Neural cell (in vitro differentiated cells): ENCODE measurements around the gene KCNJ6. TPM values are rescaled to one million over a fixed set of nuclear protein-coding genes. Genes with fewer than 3 reads are reported as not detected.

ENCODE experiments used
- H2AFZ ChIP-seq: fragments of 200-600, 300-800 bp; sonication (generic), shearing (Covaris generic); 2 replicates; pipeline ENCODE4 v1.6.0; 2014; ENCODE audit warnings: low read depth, mild to moderate bottlenecking, antibody characterized with exemption, low read length, moderate library complexity
- H3F3A ChIP-seq: fragments of 200-600 bp; shearing (Covaris generic); 2 replicates; pipeline ENCODE4 v1.6.1; 2016; ENCODE audit warnings: mild to moderate bottlenecking, moderate library complexity, mixed read lengths, antibody characterized with exemption, low read length; ENCODE audit not compliant: insufficient read depth, poor library complexity, severe bottlenecking
- H3K27ac ChIP-seq: fragments of 200-600, 300-800 bp; sonication (generic), shearing (Covaris generic); 2 replicates; pipeline ENCODE4 v1.5.1; 2014; ENCODE audit warnings: mild to moderate bottlenecking, low read length, moderate library complexity
- H3K27me3 ChIP-seq: fragments of 300-800, 200-600 bp; sonication (generic), shearing (Covaris generic); 2 replicates; pipeline ENCODE4 v1.6.0; 2014; ENCODE audit warnings: mild to moderate bottlenecking, low read depth, low read length, moderate library complexity; ENCODE audit not compliant: insufficient read depth
- H3K36me3 ChIP-seq: fragments of 300-800, 200-600 bp; sonication (generic), shearing (Covaris generic); 2 replicates; pipeline ENCODE4 v1.5.1; 2014; ENCODE audit warnings: mild to moderate bottlenecking, antibody characterized with exemption, low read length, moderate library complexity; ENCODE audit not compliant: insufficient read depth
- H3K4me2 ChIP-seq: fragments of 300-800, 200-600 bp; sonication (generic), shearing (Covaris generic); 2 replicates; pipeline ENCODE4 v1.6.0; 2014; ENCODE audit warnings: mild to moderate bottlenecking, low read length
- H3K4me3 ChIP-seq: fragments of 300-800, 200-600 bp; sonication (generic), shearing (Covaris generic); 2 replicates; pipeline ENCODE4 v1.5.1; 2014; ENCODE audit warnings: mild to moderate bottlenecking, low read length, moderate library complexity
- H3K79me2 ChIP-seq: fragments of 200-600 bp; shearing (Covaris generic); replicated peaks from 2 replicates; pipeline ENCODE4 v1.6.0; 2014; ENCODE audit warnings: mild to moderate bottlenecking, low read length, moderate library complexity; ENCODE audit not compliant: insufficient read depth
- H3K9ac ChIP-seq: fragments of 300-800, 200-600 bp; sonication (generic), shearing (Covaris generic); 2 replicates; pipeline ENCODE4 v1.6.1; 2016; ENCODE audit warnings: mild to moderate bottlenecking, low read length, mixed read lengths
- H3K9me2 ChIP-seq: fragments of 200-600 bp; shearing (Covaris generic); 2 replicates; pipeline ENCODE4 v1.6.1; 2016; ENCODE audit warnings: mild to moderate bottlenecking, low read length, mixed read lengths; ENCODE audit not compliant: insufficient read depth
- H3K9me3 ChIP-seq: fragments of 200-600, 300-800 bp; sonication (generic), shearing (Covaris generic); 2 replicates; pipeline ENCODE4 v1.6.1; 2016; ENCODE audit warnings: mild to moderate bottlenecking, mixed run types, low read length, moderate library complexity, mixed read lengths
- H4K20me1 ChIP-seq: fragments of 200-600 bp; shearing (Covaris generic); 2 replicates; pipeline ENCODE4 v1.6.1; 2016; ENCODE audit warnings: mild to moderate bottlenecking, mixed run types; ENCODE audit not compliant: insufficient read depth
- CTCF ChIP-seq: fragments of 450-650 bp; IDR thresholded peaks from 2 replicates; pipeline ENCODE4 v1.5.1; 2014; ENCODE audit warnings: antibody characterized with exemption, mild to moderate bottlenecking, moderate library complexity; ENCODE audit not compliant: poor library complexity, severe bottlenecking
- EP300 ChIP-seq: fragments of 450-650 bp; conservative IDR thresholded peaks from 2 replicates; pipeline ENCODE4 v1.6.1; 2014; ENCODE audit warnings: antibody characterized with exemption, mild to moderate bottlenecking, moderate library complexity; ENCODE audit not compliant: poor library complexity, severe bottlenecking
- EZH2 ChIP-seq: fragments of 200-600, 300-800 bp; shearing (Covaris generic), sonication (generic); IDR thresholded peaks from 2 replicates; pipeline ENCODE4 v1.6.1; 2014; ENCODE audit warnings: antibody characterized with exemption, low read length, borderline replicate concordance, mild to moderate bottlenecking; ENCODE audit not compliant: insufficient read depth, poor library complexity, severe bottlenecking
- MXI1 ChIP-seq: fragments of 450-650 bp; conservative IDR thresholded peaks from 2 replicates; pipeline ENCODE4 v1.6.1; 2014; ENCODE audit warnings: antibody characterized with exemption, mild to moderate bottlenecking; ENCODE audit not compliant: poor library complexity, severe bottlenecking
- POLR2AphosphoS5 ChIP-seq: IDR thresholded peaks from 2 replicates; pipeline ENCODE4 v1.6.1; 2012
- RAD21 ChIP-seq: fragments of 450-650 bp; conservative IDR thresholded peaks from 2 replicates; pipeline ENCODE4 v1.6.1; 2014; ENCODE audit warnings: antibody characterized with exemption, mild to moderate bottlenecking, moderate library complexity
- REST ChIP-seq: IDR thresholded peaks from 2 replicates; pipeline ENCODE4 v1.6.1; 2012; ENCODE audit warnings: borderline replicate concordance
- SMC3 ChIP-seq: fragments of 450-650 bp; conservative IDR thresholded peaks from 2 replicates; pipeline ENCODE4 v1.6.1; 2014; ENCODE audit warnings: antibody characterized with exemption, mild to moderate bottlenecking, moderate library complexity; ENCODE audit not compliant: poor library complexity
- TAF1 ChIP-seq: IDR thresholded peaks from 2 replicates; pipeline ENCODE4 v1.6.1; 2012; ENCODE audit warnings: low read depth
- polyA plus RNA-seq: library from polyadenylated mRNA; depleted of rRNA; stranded (reverse); fragments of >200 nt; gene quantifications from 2 replicates; pipeline ENCODE4 v1.2.3, GENCODE V29; 2014

The KCNJ6 gene
- polyA plus RNA-seq, 1 donor from 2014 or later: 1.7 TPM

DNA sequence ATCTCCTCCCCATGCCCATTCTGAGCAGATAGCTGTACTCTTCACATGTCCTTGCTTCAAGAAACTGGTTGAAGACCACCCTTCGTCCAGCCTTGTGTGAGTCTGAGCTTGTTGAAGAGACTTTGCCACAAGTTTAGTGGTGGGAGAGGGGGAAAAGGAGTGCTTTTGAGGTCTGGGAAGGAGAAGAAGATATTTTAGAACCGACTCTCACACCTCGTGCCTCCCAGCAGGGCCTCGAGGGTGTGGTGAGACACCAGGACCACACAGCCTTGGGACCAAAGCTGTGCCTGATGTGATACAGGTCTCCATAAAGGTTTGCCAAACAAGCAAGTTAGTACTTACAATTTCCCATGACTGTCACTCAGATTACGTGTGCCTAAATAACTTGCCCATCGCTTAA, 347.8 kb downstream of the KCNJ6 start:
- H3K79me2 ChIP-seq: no peaks in the 10 kb centered on the region
- H2AFZ ChIP-seq: no peak overlapping the region
- no peaks in the 10 kb centered on the region for H3K9me2 ChIP-seq
- H3F3A ChIP-seq: no peaks in the 10 kb centered on the region
- H3K36me3 ChIP-seq: no peaks in the 10 kb centered on the region
- no peak overlapping the region for H3K27ac ChIP-seq
- H3K27me3 ChIP-seq: no peaks in the 10 kb centered on the region
- H3K9ac ChIP-seq: no peak overlapping the region
- no peak overlapping the region for H3K4me3 ChIP-seq
- TF ChIP-seq RAD21: no peak
- no peak for TF ChIP-seq MXI1
- no peak for TF ChIP-seq CTCF
- TF ChIP-seq SMC3: no peak
- no peak for TF ChIP-seq EP300
- TF ChIP-seq REST: no peak
- H3K9me3 ChIP-seq: no peaks in the 10 kb centered on the region
- H4K20me1 ChIP-seq: no peaks in the 10 kb centered on the region
- H3K4me2 ChIP-seq: no peak overlapping the region

DNA sequence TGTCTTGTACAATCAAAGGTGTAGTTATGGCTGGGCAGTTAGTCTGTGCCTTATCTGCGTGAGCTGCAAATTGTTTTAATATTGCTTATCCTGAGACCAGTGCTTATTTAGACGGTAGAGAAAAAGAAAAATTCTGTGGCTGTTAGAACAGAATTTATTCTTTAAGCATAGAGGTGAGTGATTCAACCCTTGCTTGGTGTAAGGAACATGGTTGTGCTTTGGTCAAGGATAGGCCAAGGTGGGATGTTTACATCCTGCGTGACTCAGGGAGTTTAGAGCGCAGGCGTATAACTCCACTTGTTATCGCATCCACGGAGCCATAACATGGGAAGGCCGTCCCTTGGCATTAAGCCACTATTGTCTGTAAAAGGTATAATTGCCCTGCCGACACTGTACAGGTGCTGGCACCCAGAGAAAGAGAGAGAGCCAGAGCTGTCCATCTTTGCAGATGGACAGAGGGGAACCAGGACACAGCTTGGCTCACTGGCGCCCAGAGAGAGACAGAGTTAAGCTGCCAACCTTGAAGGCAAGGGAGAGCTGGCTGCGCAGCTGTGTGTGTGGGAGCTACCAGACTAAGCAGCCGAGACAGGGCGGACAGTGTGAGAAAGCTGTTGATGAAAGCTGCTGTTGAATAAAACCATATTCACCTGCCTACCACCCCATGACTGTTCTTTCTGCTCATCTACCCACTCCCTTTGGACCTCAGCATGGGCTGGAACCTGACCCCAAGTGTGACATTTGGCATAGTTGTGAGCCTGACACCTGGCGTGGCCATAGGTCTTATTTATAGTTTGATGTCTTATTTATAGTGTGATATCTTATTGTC, 349.3 kb downstream of the KCNJ6 start:
- Histone ChIP-seq H2AFZ (no peak overlapping the region), H3K27me3 (no peaks in the 10 kb centered on the region), H3K9me3 (no peaks in the 10 kb centered on the region), H3K4me3 (no peak overlapping the region), H3F3A (no peaks in the 10 kb centered on the region), H3K36me3 (no peaks in the 10 kb centered on the region), H3K79me2 (no peaks in the 10 kb centered on the region), H3K27ac (no peak overlapping the region), H3K4me2 (no peak overlapping the region), H4K20me1 (no peaks in the 10 kb centered on the region), H3K9ac (no peak overlapping the region), H3K9me2 (no peaks in the 10 kb centered on the region)
- TF ChIP-seq CTCF (no peak), EZH2 (no peak), REST (no peak), TAF1 (no peak), RAD21 (no peak), POLR2AphosphoS5 (no peak), MXI1 (no peak), EP300 (no peak), SMC3 (no peak)
